Glutamatergic neuron (in vitro differentiated cells): ENCODE results near the gene LCN10. TPM values are rescaled to one million over a fixed set of nuclear protein-coding genes. Genes with fewer than 3 reads are reported as not detected.

ENCODE experiments used
- DNase-seq: peaks from one replicate; pipeline ENCODE4 v3.0.0; 2022
- H3K27ac Mint-ChIP-seq: one replicate; pipeline ENCODE4 v1.8.0; 2020; ENCODE audit warnings: mild to moderate bottlenecking, mixed read lengths, inconsistent platforms; ENCODE audit not compliant: unreplicated experiment
- H3K27me3 Mint-ChIP-seq: one replicate; pipeline ENCODE4 v1.8.0; 2020; ENCODE audit warnings: mild to moderate bottlenecking, moderate library complexity, mixed read lengths, inconsistent platforms; ENCODE audit not compliant: unreplicated experiment
- H3K36me3 Mint-ChIP-seq: one replicate; pipeline ENCODE4 v1.8.0; 2020; ENCODE audit warnings: mild to moderate bottlenecking, mixed read lengths, inconsistent platforms; ENCODE audit not compliant: unreplicated experiment
- H3K4me1 Mint-ChIP-seq: one replicate; pipeline ENCODE4 v1.8.0; 2020; ENCODE audit warnings: mild to moderate bottlenecking, low read depth, mixed read lengths, inconsistent platforms; ENCODE audit not compliant: unreplicated experiment
- H3K4me3 Mint-ChIP-seq: one replicate; pipeline ENCODE4 v1.8.0; 2020; ENCODE audit warnings: mild to moderate bottlenecking, mixed read lengths, inconsistent platforms; ENCODE audit not compliant: unreplicated experiment
- H3K9me3 Mint-ChIP-seq: one replicate; pipeline ENCODE4 v1.8.0; 2020; ENCODE audit warnings: mild to moderate bottlenecking, moderate library complexity, mixed read lengths, inconsistent platforms; ENCODE audit not compliant: unreplicated experiment
- CTCF ChIP-seq: fragments of 200-600 bp; sonication (generic); IDR thresholded peaks from one replicate; pipeline ENCODE4 v1.5.0; 2021; ENCODE audit not compliant: partially characterized antibody, unreplicated experiment
- total RNA-seq: library from RNA; stranded (reverse); fragmentation: NEBNext Ultra II Directional; extraction: Animal tissue kit (Norgen Biotek cat#: 25700); gene quantifications from one replicate; pipeline ENCODE4 v1.2.1, GENCODE V29; 2021; ENCODE audit not compliant: unreplicated experiment

LCN10 gene
- total RNA-seq, 1 donor from 2014 or later = not detected

DNA sequence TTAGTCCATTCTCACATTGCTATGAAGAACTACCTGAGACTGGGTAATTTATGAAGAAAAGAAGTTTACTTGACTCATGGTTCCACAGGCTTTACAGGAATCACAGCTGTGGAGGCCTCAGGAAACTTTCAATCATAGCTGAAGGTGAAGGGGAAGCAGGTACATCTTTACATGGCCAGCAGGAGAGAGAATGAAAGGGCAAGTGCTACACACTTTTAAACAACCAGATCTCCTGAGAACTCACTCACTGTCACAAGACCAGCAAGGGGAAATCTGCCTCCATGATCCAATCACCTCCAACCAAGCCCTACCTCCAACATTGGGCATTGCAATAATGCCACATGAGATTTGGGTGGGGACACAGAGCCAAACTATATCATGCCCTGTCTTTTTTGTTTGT is 9.1 kb upstream of the LCN10 start:
- Mint-ChIP-seq H3K36me3 (peaks cover 7% of the 10 kb centered on the region), H3K9me3 (peaks cover 11% of the 10 kb centered on the region), H3K4me3 (no peak overlapping the region), H3K4me1 (no peaks in the 10 kb centered on the region), H3K27ac (no peak overlapping the region), H3K27me3 (peaks cover 3% of the 10 kb centered on the region)
- no peak for DNase-seq
- no peak for TF ChIP-seq CTCF

GRCh38 chr9:136751244-136751643 is 8.5 kb upstream of the LCN10 start:
- no peak for DNase-seq
- TF ChIP-seq CTCF = no peak
- Mint-ChIP-seq H3K4me3 (no peak overlapping the region), H3K9me3 (peaks cover 10% of the 10 kb centered on the region), H3K27ac (no peak overlapping the region), H3K36me3 (peaks cover 7% of the 10 kb centered on the region), H3K27me3 (peaks cover 3% of the 10 kb centered on the region), H3K4me1 (no peaks in the 10 kb centered on the region)

- Mint-ChIP-seq H3K27ac (no peak overlapping the region), H3K4me1 (no peaks in the 10 kb centered on the region), H3K9me3 (peaks cover 4% of the 10 kb centered on the region), H3K27me3 (peaks cover 2% of the 10 kb centered on the region), H3K4me3 (no peak overlapping the region), H3K36me3 (peaks cover 7% of the 10 kb centered on the region)
- DNase-seq = no peak
- TF ChIP-seq CTCF = no peak
Observed at GRCh38 chr9:136750526-136750925, 7.8 kb upstream of the LCN10 start.

DNA sequence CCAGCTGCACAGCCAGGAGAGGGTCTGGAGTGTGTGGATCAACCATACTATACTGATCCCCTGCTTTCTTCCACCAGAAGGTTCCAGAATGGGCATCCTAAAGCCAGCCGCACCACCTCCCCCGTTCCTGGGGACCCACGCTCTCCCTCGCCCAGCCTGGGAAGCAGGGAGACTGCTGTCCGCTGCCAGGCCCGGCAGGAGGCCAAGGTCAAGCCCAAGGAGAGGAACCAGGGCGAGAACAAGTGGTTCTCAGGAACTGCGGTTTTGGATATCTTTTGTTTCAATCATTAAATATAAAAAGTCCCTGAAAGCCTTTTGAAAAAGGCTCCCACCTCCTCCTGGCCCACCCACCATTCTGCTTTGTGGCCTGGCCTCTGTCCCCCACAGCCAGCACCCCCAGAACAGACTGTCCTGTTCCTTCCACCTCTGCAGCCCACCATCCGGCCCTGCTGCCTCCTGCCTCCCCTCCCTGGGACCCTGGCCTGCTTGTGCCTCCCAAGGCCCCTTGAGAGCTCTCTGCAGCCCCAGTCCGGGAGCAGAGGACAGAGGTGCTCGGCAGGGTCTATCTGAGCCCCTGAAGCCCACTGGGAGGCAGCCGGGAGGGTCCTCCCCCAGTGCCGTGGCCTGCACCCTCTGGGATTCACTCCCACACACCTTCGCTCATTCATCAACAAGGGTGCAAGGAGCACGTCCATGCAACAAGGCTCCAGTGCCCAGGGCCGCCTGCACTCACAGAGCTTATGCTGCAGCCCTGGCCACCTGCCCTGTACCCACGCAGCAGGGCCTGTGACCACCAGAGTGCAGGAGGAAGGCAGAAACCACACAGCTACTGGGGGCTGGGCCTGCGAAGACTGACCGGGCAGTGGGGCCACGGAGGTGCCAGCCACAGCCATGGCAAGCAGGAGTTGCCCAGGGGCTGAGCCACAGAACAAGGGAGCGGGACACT is 6.2 kb upstream of the LCN10 start:
- Mint-ChIP-seq H3K9me3 (peaks cover 3% of the 10 kb centered on the region), H3K36me3 (peaks cover 7% of the 10 kb centered on the region), H3K4me3 (peak overlapping the region; percentile 55), H3K27me3 (no peaks in the 10 kb centered on the region), H3K4me1 (no peaks in the 10 kb centered on the region), H3K27ac (no peak overlapping the region)
- TF ChIP-seq CTCF = no peak
- DNase-seq = no peak

- H3K9me3 Mint-ChIP-seq = peaks cover 3% of the 10 kb centered on the region
- no peak for TF ChIP-seq CTCF
- no peaks in the 10 kb centered on the region for H3K27me3 Mint-ChIP-seq
- peak within 1 kb of the TSS; percentile 55 for H3K4me3 Mint-ChIP-seq
- H3K4me1 Mint-ChIP-seq = no peaks in the 10 kb centered on the region
- H3K36me3 Mint-ChIP-seq = peaks cover 7% of the 10 kb centered on the region
- no peak for DNase-seq
- H3K27ac Mint-ChIP-seq = no peak within 1 kb of the TSS
Observed at GRCh38 chr9:136748201-136748600, 5.5 kb upstream of the LCN10 start, which contains the start of gene LCN6. LCN6 (minus strand) TSS chr9:136748525; CDS start chr9:136748483, 42 bp downstream.
